ENCODE data around the gene ATP9B. TPM values are rescaled to one million over a fixed set of nuclear protein-coding genes. Genes with fewer than 3 reads are reported as not detected.

Gene ATP9B
- total and polyA plus RNA-seq, 10 of the 15 experiments (the other 5 are each of a cell fraction or from before 2014, with no cell fraction given) = 0.74 to 20.7 (median 12.9) TPM

- no peak for DNase-seq (ENCODE audit: low read depth, low spot score)
- no peak overlapping the region for H3K4me3 ChIP-seq
- WGBS (ENCODE audit: insufficient coverage, insufficient replicate concordance, low lambda C conversion rate, missing lambda C conversion rate) = 93% methylated on average over 10 of the region's 10 CpGs
- ATAC-seq = no peak
- intact Hi-C loops (cut with micrococcal nuclease; ENCODE audit: unreplicated experiment) (no loop called here), in situ Hi-C loops (cut with MboI) (no loop called here)
- RAD21 ChIA-PET (ENCODE audit: unreplicated experiment) = no interaction called here
- H3K27me3 ChIP-seq (replicated peaks in 1 of 2; ENCODE audit: control insufficient read depth in 2 of 2, insufficient read depth in 2 of 2, low read length in 1 of 2) = no peaks in the 10 kb centered on the region
- H3K79me2 ChIP-seq (ENCODE audit: control insufficient read depth, insufficient read depth, low read length) = no peaks in the 10 kb centered on the region
- peaks cover 0 to 3% of the 10 kb centered on the region in 2 experiments; a peak in 2 of 4 replicates for H3K36me3 ChIP-seq (ENCODE audit: control insufficient read depth in 2 of 2, insufficient read depth in 2 of 2, low read length in 1 of 2)
- no TSS peak for BruUV-seq (replicated peaks)
- no peak overlapping the region for H3K4me2 ChIP-seq (ENCODE audit: control insufficient read depth, insufficient read depth)
- CTCF ChIA-PET = no interaction called here
- SMC1A ChIA-PET (ENCODE audit: uncharacterized antibody, unreplicated experiment) = interaction anchor here (0.7 to 1.2 kb wide), 3 partner anchors 11 to 18 kb away, joined by 3 to 5 read pairs (median 3); no protein-coding TSS in a partner anchor
- TF ChIP-seq ELK1 (IDR thresholded peaks at IDR 0.05; ENCODE audit: low read depth, low read length) (no peak), ATF7 (IDR thresholded peaks at IDR 0.05; ENCODE audit: low read depth) (no peak), SP1 (IDR thresholded peaks at IDR 0.05; ENCODE audit: low read depth, low read length) (no peak), HCFC1 (IDR thresholded peaks at IDR 0.05; ENCODE audit: low read length) (no peak), JUNB (IDR thresholded peaks at IDR 0.05) (no peak), YY1 (IDR thresholded peaks at IDR 0.05; ENCODE audit: low read depth, low read length) (no peak), ZNF384 (IDR thresholded peaks at IDR 0.05; ENCODE audit: borderline replicate concordance, low read depth, low read length) (no peak), CTCF (IDR thresholded peaks at IDR 0.05 in 2 of 3, conservative IDR thresholded peaks at IDR 0.05 in 1 of 3; ENCODE audit: control insufficient read depth in 2 of 3, extremely low read depth in 1 of 3, insufficient read depth in 1 of 3, low read depth in 3 of 3, low read length in 3 of 3) (no peak), NKRF (conservative IDR thresholded peaks at IDR 0.05) (no peak), NRF1 (conservative IDR thresholded peaks at IDR 0.05; ENCODE audit: low read depth, low read length) (no peak), SIN3A (IDR thresholded peaks at IDR 0.05; ENCODE audit: low read depth, low read length) (no peak), BMI1 (IDR thresholded peaks at IDR 0.05; ENCODE audit: borderline replicate concordance) (no peak), SPI1 (IDR thresholded peaks at IDR 0.05; ENCODE audit: borderline replicate concordance, insufficient read depth, low read depth, low read length) (no peak), FOXM1 (IDR thresholded peaks at IDR 0.05; ENCODE audit: low read depth, low read length) (no peak), TAF1 (IDR thresholded peaks at IDR 0.05; ENCODE audit: borderline replicate concordance, low read depth, low read length) (no peak)
- no peak for FAIRE-seq
- no peak overlapping the region for H3K27ac ChIP-seq (ENCODE audit: control insufficient read depth, insufficient read depth)
- no peak overlapping the region for H2AFZ ChIP-seq (ENCODE audit: control insufficient read depth, low read depth, low read length)
- H4K20me1 ChIP-seq (ENCODE audit: control insufficient read depth, insufficient read depth) = no peaks in the 10 kb centered on the region
- H3K9ac ChIP-seq (ENCODE audit: control insufficient read depth, insufficient read depth, low read length) = no peak overlapping the region
- no peaks in the 10 kb centered on the region for H3K9me3 ChIP-seq (replicated peaks; ENCODE audit: control insufficient read depth, insufficient read depth, low read length)
- POLR2A ChIA-PET = no interaction called here
- H3K4me1 ChIP-seq (ENCODE audit: control insufficient read depth, insufficient read depth, low read length) = peaks cover 9% of the 10 kb centered on the region
These were observed 303.3 kb downstream of the ATP9B start for GRCh38 chr18:79372461-79372860.
